Measurements from ENCODE around the gene GRAMD2B.
"Not testable (repeated sequence)": the region's sequence is repeated elsewhere in the genome, so short reads cannot be mapped to it uniquely, and the experiment has no call there.

GRAMD2B gene

GRCh38 chr5:126410623-126411022 lies 12.6 kb upstream of the GRAMD2B start:
- no peak for DNase-seq (ENCODE audit: low read depth)

GRCh38 chr5:126413856-126414255 lies 9.4 kb upstream of the GRAMD2B start:
- no peak for DNase-seq (ENCODE audit: low read depth)

DNA sequence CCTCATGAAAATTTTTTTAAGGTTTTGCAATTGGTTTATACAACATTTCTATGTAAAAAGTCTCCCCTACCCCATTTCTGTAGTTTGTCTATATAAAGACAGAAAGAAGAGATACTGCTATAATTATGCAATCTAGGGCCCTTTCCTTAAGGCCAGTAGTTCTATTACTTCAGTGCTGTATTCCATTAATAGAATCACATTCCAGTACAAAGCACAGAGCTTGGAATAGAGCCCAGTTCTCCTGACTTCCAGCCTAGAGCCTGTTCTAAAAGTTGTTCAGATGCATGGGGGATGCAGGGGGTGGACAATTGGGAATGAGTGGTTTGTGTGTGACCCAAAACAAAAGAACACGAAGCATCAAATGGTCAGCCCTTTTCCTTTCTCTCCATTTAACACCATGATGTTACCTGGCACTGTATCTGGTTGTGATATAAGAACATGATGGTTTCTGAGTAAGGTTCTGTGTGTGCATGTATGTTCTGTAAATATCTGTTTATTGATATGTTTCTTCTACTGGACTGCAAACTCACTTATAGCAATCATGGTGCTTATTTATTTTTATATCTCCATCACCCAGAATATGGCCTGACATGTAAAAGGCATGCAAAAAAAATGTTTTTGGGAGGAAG lies 8.2 kb upstream of the GRAMD2B start:
- DNase-seq (ENCODE audit: low read depth) = no peak

DNA sequence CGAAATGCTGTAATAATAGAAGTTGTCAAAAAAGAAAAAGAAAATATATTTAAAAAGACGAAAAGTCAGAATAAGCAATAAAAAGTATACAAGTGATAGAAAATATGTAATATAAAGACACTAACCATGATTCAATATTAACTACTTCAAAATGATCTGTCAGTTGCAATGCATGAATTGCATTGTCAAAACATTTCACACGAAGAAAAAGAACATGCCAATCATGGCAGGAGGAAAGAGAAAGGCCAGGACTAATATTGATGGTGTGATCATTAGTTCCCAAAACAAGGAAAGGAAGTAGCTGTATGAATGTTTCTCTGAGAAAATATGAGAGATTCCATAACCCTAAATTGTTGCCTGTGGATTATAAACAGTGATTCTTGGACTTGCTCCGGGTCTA lies 7.4 kb upstream of the GRAMD2B start:
- no peak for DNase-seq (ENCODE audit: low read depth)

- no peak for DNase-seq (ENCODE audit: low read depth)
These were observed 6.8 kb upstream of the GRAMD2B start for GRCh38 chr5:126416266-126416925.

DNA sequence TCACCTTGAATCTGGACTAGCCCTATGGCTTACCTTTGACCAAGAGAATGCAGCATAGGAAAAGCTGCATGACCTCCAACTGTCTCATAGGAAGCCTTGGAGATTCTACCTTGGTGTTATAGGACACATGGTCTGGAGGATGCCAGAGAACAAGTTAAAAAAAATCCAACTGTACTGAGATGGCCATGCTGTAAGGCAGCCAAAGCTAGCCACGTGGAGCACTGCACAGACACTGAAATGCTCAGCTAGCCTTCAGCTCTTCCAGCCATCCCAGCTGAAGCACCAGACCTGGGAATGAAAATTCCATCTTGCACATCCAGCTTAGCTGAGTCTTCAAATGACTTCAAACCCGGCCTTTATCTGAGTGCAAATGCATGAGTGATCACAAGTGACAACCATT lies 6.0 kb upstream of the GRAMD2B start:
- no peak for DNase-seq (ENCODE audit: low read depth)

GRCh38 chr5:126419102-126419501 lies 4.1 kb upstream of the GRAMD2B start:
- DNase-seq (ENCODE audit: low read depth) = no peak

- DNase-seq (ENCODE audit: low read depth) = no peak
These were observed 5.2 kb downstream of the GRAMD2B start for GRCh38 chr5:126428421-126428820.

DNA sequence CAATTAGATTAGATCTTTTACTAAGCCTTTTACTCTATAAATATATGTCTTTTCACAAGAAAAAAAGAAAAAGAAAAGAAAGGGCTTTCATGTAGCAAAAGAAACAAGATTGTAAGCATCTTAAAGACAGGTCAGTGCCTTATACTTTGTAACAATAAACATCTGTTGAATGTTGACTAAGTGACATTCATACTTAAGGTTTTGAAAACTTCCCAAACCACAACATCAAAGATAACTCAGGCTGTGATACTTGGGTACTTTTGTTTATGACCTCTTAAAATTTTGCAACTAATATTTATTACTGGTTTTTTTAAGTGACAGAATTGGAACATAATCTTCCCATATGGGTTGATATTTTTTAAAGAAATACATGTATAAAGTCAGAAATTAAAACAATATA lies 7.4 kb downstream of the GRAMD2B start:
- DNase-seq (ENCODE audit: low read depth) = no peak

GRCh38 chr5:126433701-126434100 lies 10.5 kb downstream of the GRAMD2B start:
- no peak for DNase-seq (ENCODE audit: low read depth)

DNA sequence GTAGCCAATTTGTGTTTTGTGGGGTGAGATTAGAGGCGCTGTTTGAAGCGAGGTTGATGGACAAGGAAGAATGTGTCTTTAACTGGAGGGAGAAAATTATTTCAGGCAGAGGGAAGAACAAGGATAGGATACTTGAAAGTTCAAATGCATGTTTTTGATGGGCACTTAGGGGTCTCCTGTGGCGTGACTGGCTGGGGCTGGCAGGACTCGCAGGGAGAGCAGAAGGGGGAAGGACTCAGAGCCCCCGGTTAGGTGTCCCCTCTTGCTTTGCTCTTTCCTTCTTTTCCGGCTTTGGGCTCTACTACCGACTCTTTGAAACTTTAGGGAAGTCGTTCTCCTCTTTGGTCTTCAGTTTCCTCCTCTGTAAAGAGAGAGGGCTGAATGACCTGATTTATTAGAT lies 12.1 kb downstream of the GRAMD2B start:
- DNase-seq (ENCODE audit: low read depth) = no peak

DNA sequence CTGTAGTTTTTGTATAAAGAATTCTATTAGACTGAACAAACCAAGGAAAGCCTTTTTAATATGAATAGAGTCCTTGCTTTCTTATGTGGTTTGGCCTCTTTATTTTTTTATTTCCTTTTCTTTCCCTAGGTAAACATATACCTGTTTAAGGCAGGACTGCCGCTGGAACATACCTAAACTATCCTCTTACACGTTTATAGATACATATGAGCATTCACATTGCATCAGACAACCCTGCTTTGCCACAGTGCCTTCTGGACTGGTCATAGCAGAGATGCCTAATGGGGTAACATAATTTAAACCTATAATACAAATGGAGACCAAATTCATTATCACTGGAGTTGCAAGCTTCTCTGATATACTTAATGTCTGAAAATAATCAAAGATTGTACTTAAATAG lies 12.5 kb downstream of the GRAMD2B start:
- DNase-seq (ENCODE audit: low read depth) = no peak

- DNase-seq (ENCODE audit: low read depth) = no peak
These were observed 14.5 kb downstream of the GRAMD2B start for GRCh38 chr5:126437721-126438120.

GRCh38 chr5:126438267-126438666 lies 15.1 kb downstream of the GRAMD2B start:
- no peak for DNase-seq (ENCODE audit: low read depth)

DNA sequence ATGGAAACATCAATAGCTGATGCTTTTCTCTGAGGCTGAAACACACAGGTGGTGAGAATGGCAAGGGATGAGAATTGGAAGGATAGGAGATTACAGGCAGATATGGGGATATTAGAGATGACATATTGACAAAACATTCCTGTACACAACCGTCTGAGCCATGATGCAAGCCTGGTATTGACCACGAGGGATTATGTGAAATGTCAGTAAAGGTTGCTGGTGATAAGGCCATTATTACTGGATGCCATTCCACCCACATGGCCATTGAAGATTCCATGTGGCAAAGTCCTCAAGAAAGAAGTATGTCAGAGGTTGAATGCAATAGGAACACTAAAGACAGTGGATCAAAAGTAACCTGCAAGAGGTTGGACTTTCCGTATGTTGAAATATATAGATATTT lies 15.7 kb downstream of the GRAMD2B start:
- DNase-seq (ENCODE audit: low read depth) = no peak

DNA sequence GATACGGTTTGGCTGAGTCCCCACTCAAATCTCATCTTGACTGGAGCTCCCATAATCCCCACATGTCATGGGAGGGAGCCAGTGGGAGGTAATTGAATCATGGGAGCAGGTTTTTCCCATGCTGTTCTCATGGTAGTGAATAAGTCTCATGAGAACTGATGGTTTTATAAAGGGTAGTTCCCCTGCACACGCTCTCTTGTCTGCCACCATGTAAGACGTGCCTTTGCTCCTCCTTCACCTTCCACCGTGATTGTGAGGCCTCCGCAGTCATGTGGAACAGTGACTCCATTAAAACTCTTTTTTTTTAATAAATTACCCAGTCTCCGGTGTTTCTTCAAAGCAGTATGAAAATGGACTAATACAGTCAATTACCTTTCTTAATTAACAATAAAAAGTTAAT lies 16.5 kb downstream of the GRAMD2B start:
- not testable (repeated sequence) for DNase-seq (ENCODE audit: low read depth)

DNA sequence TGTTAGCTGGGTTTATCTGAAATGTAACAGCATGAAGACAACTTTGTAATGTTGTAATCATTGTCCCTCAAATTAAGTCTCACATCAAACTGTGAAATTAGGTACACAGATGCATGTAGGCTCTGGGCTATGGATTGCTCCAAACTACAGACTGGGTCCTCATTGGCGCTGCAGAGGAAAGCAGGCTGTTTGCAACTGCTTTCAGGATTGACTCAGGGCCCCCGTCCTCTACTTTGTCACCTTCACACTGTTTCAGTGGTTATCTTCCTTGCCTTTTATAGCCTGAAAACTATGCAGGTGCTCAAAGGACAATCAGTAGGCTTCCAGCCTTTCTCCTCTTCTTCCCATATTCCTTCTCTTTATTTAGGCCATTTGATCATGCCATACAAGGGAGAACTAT lies 18.0 kb downstream of the GRAMD2B start:
- DNase-seq (ENCODE audit: low read depth) = no peak

GRCh38 chr5:126443374-126443851 lies 20.2 kb downstream of the GRAMD2B start:
- no peak for DNase-seq (ENCODE audit: low read depth)

DNA sequence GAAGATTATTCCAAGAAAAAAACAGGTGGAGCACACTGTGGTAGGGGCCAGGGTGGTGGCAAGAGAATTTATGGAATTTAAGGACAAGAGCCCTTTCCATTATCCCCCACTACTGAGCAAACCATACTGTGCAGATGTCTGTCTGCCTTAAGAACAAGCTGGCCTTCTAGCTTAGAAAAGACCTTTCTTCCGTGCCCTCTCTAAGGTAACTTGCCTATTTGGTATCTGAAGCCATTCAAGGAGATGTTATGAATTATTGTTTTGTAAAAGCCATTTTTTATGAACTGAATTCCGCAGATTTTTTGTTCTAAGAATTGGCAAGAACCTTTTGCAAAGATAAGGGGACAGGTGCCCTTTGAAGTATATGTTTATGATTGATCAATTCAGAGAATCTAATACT lies 20.9 kb downstream of the GRAMD2B start:
- no peak for DNase-seq (ENCODE audit: low read depth)

DNA sequence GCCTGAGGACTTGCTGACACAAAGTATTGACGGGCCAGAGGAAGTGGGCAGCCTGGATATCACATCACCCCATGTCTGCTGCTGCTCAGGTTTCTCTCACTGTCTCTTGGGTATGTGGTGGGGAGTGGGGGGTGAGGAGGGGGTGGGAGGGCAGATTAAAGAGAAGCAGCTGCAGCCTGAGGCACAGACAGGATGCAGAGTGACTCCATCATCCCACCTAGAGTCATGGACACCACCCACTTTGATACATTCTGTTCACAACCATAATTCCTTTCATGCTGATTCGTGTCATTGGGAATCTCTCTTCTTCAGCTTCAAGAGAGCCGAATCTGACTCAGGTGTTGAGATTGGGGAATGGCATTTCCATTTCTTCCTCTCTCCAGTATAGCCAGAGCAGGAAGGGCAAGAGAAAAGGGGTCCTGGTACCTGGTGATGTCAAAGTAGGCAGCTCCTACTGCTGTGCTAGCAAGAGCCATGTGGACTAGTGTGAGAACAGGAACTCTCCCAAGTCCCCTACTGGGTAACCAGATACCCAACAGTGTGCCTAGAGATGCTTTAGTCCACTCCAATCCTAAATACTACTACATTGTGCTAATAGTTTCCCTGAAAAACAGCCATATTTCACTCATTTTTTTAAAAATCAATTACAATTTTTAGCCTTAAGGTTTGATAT lies 22.4 kb downstream of the GRAMD2B start:
- DNase-seq (ENCODE audit: low read depth) = no peak

DNA sequence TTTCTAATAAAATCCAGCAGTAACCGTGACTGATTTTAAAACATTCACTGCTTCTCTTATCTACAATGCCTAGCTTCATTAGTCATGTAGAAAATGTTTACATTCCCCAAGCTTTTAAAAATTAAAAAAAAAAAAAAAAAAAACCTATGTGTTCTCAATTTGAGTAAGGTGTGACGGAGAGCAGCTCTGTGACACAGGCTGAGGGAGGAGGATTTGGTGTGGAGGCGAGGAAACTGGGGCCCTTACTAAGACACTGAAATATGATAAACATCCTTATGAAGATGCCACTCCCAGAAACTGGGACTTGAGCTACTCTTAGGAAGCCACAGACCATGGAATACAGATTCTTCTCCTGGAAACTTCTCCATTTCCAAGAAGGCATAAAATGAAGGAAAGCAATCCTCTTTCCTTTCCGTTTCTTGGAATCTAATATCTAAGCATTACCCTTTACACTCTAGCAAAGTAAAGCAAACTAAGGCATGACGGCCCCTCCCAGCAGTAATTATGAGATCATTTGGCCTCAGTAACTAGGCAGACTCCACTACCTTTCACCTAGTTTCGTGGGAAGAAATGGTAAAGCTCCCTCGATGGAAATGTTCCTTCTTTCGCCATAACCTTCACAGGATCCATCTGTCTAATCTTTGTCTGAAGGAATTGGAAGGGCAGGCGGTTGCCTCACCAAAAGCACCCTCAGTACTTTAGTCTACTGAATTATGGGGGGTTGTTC lies 23.5 kb downstream of the GRAMD2B start:
- DNase-seq (ENCODE audit: low read depth) = peak; percentile 76

DNA sequence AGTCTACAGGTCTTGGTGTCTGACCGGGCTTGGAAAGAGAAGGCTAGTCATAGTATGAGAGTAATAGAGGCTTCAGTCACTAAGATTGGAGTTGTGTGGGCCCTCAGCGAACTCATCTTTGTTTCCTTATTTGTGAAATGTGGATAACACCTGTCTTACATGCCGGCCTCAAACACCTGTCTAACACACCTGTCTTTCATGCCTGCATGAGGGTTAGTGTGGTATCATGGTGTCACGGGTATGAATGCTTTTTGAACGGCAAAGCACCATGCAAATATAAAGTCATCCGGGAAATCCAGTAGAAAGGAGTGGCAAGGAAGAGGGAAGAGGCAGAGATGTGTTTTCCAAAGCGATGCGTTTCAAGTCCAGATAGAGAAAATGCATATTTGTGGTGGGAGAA lies 25.5 kb downstream of the GRAMD2B start:
- no peak for DNase-seq (ENCODE audit: low read depth)

Measured in HS-27A (cell line).